ENCODE results near the gene CLMN. TPM values are rescaled to one million over a fixed set of nuclear protein-coding genes. Genes with fewer than 3 reads are reported as not detected.

The CLMN gene
- total RNA-seq, 5 donors from 2014 or later (not counting 1 experiment from before 2014, with no cell fraction given): 0.68 to 2.2 (median 0.99) TPM

DNA sequence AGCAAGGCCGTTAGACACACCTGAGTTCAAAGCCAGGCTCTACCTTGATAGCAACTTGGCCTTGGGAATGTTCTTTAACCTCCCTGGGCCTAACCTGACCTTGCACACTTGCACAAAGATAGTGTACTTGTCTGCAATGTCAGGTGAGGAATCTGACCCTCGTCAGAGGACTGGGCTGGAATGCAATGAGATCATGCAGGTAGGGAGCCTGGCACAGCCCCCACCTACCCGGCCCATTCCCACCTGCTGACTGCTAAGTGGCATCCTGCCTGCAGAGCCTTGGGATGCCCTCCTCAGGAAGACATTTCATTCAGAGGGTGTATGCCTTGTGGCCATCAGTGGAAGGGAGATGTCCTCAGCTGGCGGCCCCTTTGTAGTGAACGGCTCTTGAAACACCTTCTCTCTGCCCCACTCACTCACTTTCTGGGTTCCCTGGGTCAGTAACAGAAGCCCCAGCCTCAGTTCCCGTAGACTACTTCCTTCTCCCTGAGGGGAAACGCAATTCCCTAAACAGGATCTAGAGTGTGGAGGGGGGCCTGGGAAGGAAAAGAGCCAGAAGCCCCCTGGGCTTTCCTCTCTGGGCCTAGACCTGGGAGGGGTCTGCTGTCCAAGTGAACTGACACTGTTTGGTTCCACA, 94.3 kb downstream of the CLMN start:
- H3K36me3 ChIP-seq (ENCODE audit: control insufficient read depth in 2 of 2, extremely low read depth in 1 of 2, insufficient read depth in 1 of 2, low read length in 1 of 2): no peaks in the 10 kb centered on the region
- H3K36me3 Mint-ChIP-seq: no peaks in the 10 kb centered on the region
- no CpG with 5 or more reads among the region's 7 CpGs for WGBS (ENCODE audit: insufficient coverage)
- no peak overlapping the region for H3K4me3 Mint-ChIP-seq
- H3K4me1 ChIP-seq (ENCODE audit: control insufficient read depth in 1 of 2, extremely low read depth in 1 of 2, insufficient read depth in 2 of 2, low read length in 2 of 2): no peaks in the 10 kb centered on the region
- no peak for DNase-seq
- no peak overlapping the region for H3K27ac Mint-ChIP-seq
- H3K9me3 ChIP-seq: no peaks in the 10 kb centered on the region
- no peak overlapping the region for H3K4me3 ChIP-seq (ENCODE audit: control insufficient read depth in 1 of 2, extremely low read depth in 1 of 2, low read length in 1 of 2)
- peaks cover 0 to 21% of the 10 kb centered on the region in 2 experiments for H3K27me3 ChIP-seq (replicated peaks in 1 of 2; ENCODE audit: control insufficient read depth in 2 of 2, extremely low read depth in 1 of 2, insufficient read depth in 2 of 2, low read length in 1 of 2)
- no peak for ATAC-seq (replicated peaks in 1 of 4)
- H3K4me1 Mint-ChIP-seq: no peaks in the 10 kb centered on the region
- ChIA-PET POLR2A (no interaction called here), CTCF (no interaction called here)
- H3K27me3 Mint-ChIP-seq: no peaks in the 10 kb centered on the region
- H3K9me3 Mint-ChIP-seq: no peaks in the 10 kb centered on the region
- no peak overlapping the region for H3K27ac ChIP-seq (ENCODE audit: low read length)

DNA sequence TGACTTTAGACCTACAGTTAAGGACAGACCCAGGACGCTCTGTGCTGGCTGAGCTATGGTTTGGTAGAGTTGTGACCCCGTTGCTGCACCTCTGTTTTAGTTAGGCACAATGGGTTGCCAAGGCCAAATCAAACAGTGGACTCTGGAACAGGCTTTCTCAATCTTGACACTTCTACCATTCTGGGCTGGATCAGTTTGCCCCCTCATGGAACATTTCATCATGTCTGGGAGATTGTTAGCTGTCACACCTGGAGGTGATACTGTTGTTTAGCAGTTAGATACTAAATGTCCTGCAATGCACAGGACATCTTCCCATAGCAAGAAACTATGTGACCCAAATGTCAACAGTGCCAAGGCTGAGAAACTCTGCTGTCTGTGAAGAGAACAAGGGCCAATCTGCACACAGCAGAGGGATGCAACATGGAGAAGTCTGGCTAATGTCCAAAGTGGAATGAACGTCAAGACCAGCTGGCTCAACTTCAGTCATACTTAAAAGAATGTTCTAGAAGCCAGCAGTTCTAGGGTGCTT, 96.8 kb downstream of the CLMN start:
- ATAC-seq (replicated peaks in 1 of 4): no peak
- Mint-ChIP-seq H3K4me1 (no peaks in the 10 kb centered on the region), H3K36me3 (no peaks in the 10 kb centered on the region), H3K9me3 (no peaks in the 10 kb centered on the region), H3K27ac (no peak overlapping the region), H3K4me3 (no peak overlapping the region), H3K27me3 (no peaks in the 10 kb centered on the region)
- H3K27me3 ChIP-seq (replicated peaks in 1 of 2; ENCODE audit: control insufficient read depth in 2 of 2, extremely low read depth in 1 of 2, insufficient read depth in 2 of 2, low read length in 1 of 2): peaks cover 0 to 20% of the 10 kb centered on the region in 2 experiments
- no peaks in the 10 kb centered on the region for H3K9me3 ChIP-seq
- no peak for DNase-seq
- CTCF ChIA-PET: no interaction called here
- H3K4me1 ChIP-seq (ENCODE audit: control insufficient read depth in 1 of 2, extremely low read depth in 1 of 2, insufficient read depth in 2 of 2, low read length in 2 of 2): no peaks in the 10 kb centered on the region
- 72% methylated on average over 2 of the region's 3 CpGs for WGBS (ENCODE audit: insufficient coverage)
- H3K4me3 ChIP-seq (ENCODE audit: control insufficient read depth in 1 of 2, extremely low read depth in 1 of 2, low read length in 1 of 2): no peak overlapping the region
- H3K36me3 ChIP-seq (ENCODE audit: control insufficient read depth in 2 of 2, extremely low read depth in 1 of 2, insufficient read depth in 1 of 2, low read length in 1 of 2): no peaks in the 10 kb centered on the region
- no peak overlapping the region for H3K27ac ChIP-seq (ENCODE audit: low read length)
- POLR2A ChIA-PET: no interaction called here

DNA sequence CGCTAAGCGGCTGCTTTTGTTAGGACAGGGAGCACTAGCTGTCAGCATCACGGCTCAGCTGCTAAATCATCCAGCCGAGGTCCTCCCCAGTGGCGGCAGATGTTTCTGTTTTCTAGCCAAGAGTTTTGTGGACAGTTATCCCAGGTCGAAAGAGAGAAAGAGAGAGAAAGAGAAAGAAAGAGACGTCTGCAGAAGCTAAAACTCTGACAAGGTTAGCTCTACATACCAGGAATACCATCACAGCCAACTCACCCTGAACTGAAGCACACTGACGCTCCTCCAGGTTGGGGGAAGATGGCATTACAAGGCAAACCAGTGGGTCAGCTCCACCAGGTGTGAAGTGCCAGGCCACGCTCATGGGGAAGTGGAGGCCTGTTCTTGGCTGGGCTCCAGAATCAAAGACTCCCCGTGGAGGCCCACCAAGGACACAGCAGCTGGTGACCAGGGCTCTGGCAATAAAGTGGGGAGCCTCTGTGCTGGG, 97.5 kb downstream of the CLMN start:
- POLR2A ChIA-PET: no interaction called here
- Histone ChIP-seq H3K9me3 (no peaks in the 10 kb centered on the region), H3K4me3 (ENCODE audit: control insufficient read depth in 1 of 2, extremely low read depth in 1 of 2, low read length in 1 of 2) (no peak overlapping the region), H3K36me3 (ENCODE audit: control insufficient read depth in 2 of 2, extremely low read depth in 1 of 2, insufficient read depth in 1 of 2, low read length in 1 of 2) (no peaks in the 10 kb centered on the region), H3K27ac (ENCODE audit: low read length) (no peak overlapping the region), H3K27me3 (replicated peaks in 1 of 2; ENCODE audit: control insufficient read depth in 2 of 2, extremely low read depth in 1 of 2, insufficient read depth in 2 of 2, low read length in 1 of 2) (peaks cover 0 to 17% of the 10 kb centered on the region in 2 experiments), H3K4me1 (ENCODE audit: control insufficient read depth in 1 of 2, extremely low read depth in 1 of 2, insufficient read depth in 2 of 2, low read length in 2 of 2) (no peaks in the 10 kb centered on the region)
- 74% methylated on average over 7 of the region's 10 CpGs for WGBS (ENCODE audit: insufficient coverage)
- Mint-ChIP-seq H3K27ac (no peak overlapping the region), H3K9me3 (no peaks in the 10 kb centered on the region), H3K27me3 (no peaks in the 10 kb centered on the region), H3K4me1 (no peaks in the 10 kb centered on the region), H3K36me3 (no peaks in the 10 kb centered on the region), H3K4me3 (no peak overlapping the region)
- CTCF ChIA-PET: no interaction called here
- no peak for ATAC-seq (replicated peaks in 1 of 4)
- no peak for DNase-seq

DNA sequence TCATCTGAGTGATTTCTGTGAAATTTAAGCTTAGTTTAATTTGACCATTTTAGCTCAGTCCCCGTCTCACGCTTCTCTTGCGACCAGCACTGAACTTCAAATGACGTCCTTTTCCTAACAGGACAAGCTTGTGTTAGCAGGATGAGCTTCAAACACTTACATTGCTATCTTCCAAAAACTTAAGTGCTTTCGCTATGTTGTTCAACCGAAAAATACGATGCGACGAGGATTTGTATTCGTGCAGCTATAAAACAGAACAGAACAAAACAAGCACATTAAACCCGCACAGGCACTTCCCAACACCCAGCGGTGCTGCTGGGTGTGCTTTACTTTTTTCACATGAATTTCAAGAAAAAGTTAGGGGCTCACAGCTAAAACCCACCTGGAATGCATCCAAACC, 98.2 kb downstream of the CLMN start:
- CTCF ChIA-PET: no interaction called here
- no peak for ATAC-seq (replicated peaks in 1 of 4)

DNA sequence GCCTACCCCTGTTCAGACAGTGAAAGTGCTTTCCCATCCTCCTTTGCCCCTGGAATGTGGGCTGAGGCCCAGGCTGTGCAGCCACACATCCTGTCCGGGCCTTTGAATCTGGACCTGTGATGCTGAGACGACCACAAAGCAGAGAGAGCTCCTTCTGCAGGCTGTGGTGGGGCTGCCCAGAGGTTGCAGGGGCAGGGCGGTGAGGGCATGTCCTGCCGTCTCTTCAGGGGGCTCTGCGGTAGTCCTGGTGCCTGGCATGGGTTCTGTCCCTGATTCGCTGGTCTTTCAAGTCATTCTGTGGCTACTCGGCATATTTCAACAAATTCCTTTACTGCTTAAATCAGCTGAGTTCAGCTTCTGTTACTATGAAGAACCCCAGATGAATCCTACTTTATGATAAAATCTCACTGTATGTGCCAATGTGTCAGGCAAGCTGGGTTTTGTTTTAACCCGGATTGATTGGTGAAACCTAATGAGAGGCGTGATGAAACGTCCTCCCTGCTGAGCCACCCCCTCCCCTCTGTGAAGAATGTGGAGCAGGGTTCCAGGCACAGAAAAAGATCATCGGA, 99.0 kb downstream of the CLMN start:
- no peaks in the 10 kb centered on the region for H3K4me1 Mint-ChIP-seq
- no peaks in the 10 kb centered on the region for H3K4me1 ChIP-seq (ENCODE audit: control insufficient read depth in 1 of 2, extremely low read depth in 1 of 2, insufficient read depth in 2 of 2, low read length in 2 of 2)
- H3K27me3 Mint-ChIP-seq: peaks cover 0 to 6% of the 10 kb centered on the region in 2 donors
- DNase-seq (no peak), ATAC-seq (replicated peaks in 1 of 4) (no peak)
- H3K9me3 ChIP-seq: no peaks in the 10 kb centered on the region
- H3K27ac ChIP-seq (ENCODE audit: low read length): no peak overlapping the region
- no peak overlapping the region for H3K4me3 ChIP-seq (ENCODE audit: control insufficient read depth in 1 of 2, extremely low read depth in 1 of 2, low read length in 1 of 2)
- POLR2A ChIA-PET: interaction anchor here in 1 of 2 donors (0.6 kb wide), 1 partner anchor 848 kb away, joined by 4 read pairs; no protein-coding TSS in a partner anchor
- no peaks in the 10 kb centered on the region for H3K36me3 Mint-ChIP-seq
- CTCF ChIA-PET: no interaction called here
- H3K36me3 ChIP-seq (ENCODE audit: control insufficient read depth in 2 of 2, extremely low read depth in 1 of 2, insufficient read depth in 1 of 2, low read length in 1 of 2): no peaks in the 10 kb centered on the region
- no peak overlapping the region for H3K4me3 Mint-ChIP-seq
- H3K27me3 ChIP-seq (replicated peaks in 1 of 2; ENCODE audit: control insufficient read depth in 2 of 2, extremely low read depth in 1 of 2, insufficient read depth in 2 of 2, low read length in 1 of 2): peaks cover 0 to 8% of the 10 kb centered on the region in 2 experiments
- no peak overlapping the region for H3K27ac Mint-ChIP-seq
- 74% methylated on average over 8 of the region's 11 CpGs for WGBS (ENCODE audit: insufficient coverage)
- no peaks in the 10 kb centered on the region for H3K9me3 Mint-ChIP-seq

More for the DNA sequence above, 98.2 kb downstream of the CLMN start:
- Histone ChIP-seq H3K27me3 (replicated peaks in 1 of 2; ENCODE audit: control insufficient read depth in 2 of 2, extremely low read depth in 1 of 2, insufficient read depth in 2 of 2, low read length in 1 of 2) (peaks cover 0 to 10% of the 10 kb centered on the region in 2 experiments), H3K9me3 (no peaks in the 10 kb centered on the region), H3K27ac (ENCODE audit: low read length) (no peak overlapping the region), H3K4me3 (ENCODE audit: control insufficient read depth in 1 of 2, extremely low read depth in 1 of 2, low read length in 1 of 2) (no peak overlapping the region), H3K36me3 (ENCODE audit: control insufficient read depth in 2 of 2, extremely low read depth in 1 of 2, insufficient read depth in 1 of 2, low read length in 1 of 2) (no peaks in the 10 kb centered on the region), H3K4me1 (ENCODE audit: control insufficient read depth in 1 of 2, extremely low read depth in 1 of 2, insufficient read depth in 2 of 2, low read length in 2 of 2) (no peaks in the 10 kb centered on the region)
- 95% methylated on average over 11 of the region's 12 CpGs for WGBS (ENCODE audit: insufficient coverage)
- H3K27ac Mint-ChIP-seq: no peak overlapping the region
- POLR2A ChIA-PET: no interaction called here
- no peaks in the 10 kb centered on the region for H3K36me3 Mint-ChIP-seq
- H3K9me3 Mint-ChIP-seq: no peaks in the 10 kb centered on the region
- H3K4me3 Mint-ChIP-seq: no peak overlapping the region
- H3K4me1 Mint-ChIP-seq: no peaks in the 10 kb centered on the region
- no peak for DNase-seq
- H3K27me3 Mint-ChIP-seq: no peaks in the 10 kb centered on the region

DNA sequence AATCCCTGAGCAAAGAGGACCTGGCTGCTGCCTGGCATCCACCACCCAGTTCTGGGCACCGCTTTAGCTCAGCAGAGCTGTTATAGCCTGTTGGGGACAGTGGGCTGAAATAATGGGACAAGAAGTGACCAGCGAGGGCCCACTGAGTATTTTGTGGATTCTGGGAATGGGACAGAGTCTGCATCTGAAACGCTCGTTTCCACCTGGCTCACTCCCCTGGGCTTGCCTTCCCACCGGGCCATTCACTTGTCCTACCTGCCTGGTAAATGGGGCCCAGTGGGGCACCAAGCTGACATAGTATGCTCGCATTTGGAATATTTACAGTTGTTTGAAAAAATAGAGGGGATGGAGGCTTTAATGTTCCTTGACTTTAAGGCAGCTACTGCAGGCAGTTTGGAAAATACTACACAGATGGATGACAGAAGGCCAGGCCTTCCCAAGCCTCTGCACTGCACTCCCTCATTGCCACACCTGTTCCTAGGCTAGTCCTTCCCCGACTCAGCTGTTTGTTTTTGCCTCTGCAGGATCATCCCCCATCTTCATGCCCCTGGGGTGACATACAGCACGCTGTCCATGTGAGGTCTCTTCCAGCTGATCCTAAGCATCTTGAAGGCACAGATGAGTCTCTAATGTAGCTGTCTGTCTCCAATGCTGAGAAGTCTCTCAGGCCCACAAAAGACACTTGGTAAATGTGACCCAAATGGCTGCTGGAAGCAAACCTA, 101.1 kb downstream of the CLMN start:
- Histone ChIP-seq H3K36me3 (ENCODE audit: control insufficient read depth in 2 of 2, extremely low read depth in 1 of 2, insufficient read depth in 1 of 2, low read length in 1 of 2) (no peaks in the 10 kb centered on the region), H3K9me3 (no peaks in the 10 kb centered on the region), H3K4me3 (ENCODE audit: control insufficient read depth in 1 of 2, extremely low read depth in 1 of 2, low read length in 1 of 2) (no peak overlapping the region), H3K4me1 (ENCODE audit: control insufficient read depth in 1 of 2, extremely low read depth in 1 of 2, insufficient read depth in 2 of 2, low read length in 2 of 2) (no peaks in the 10 kb centered on the region), H3K27me3 (replicated peaks in 1 of 2; ENCODE audit: control insufficient read depth in 2 of 2, extremely low read depth in 1 of 2, insufficient read depth in 2 of 2, low read length in 1 of 2) (peaks cover 0 to 6% of the 10 kb centered on the region in 2 experiments), H3K27ac (ENCODE audit: low read length) (no peak overlapping the region)
- no peaks in the 10 kb centered on the region for H3K4me1 Mint-ChIP-seq
- peaks cover 0 to 6% of the 10 kb centered on the region in 2 donors for H3K27me3 Mint-ChIP-seq
- ATAC-seq (replicated peaks in 1 of 4) (no peak), DNase-seq (no peak)
- ChIA-PET POLR2A (no interaction called here), CTCF (no interaction called here)
- no peak overlapping the region for H3K4me3 Mint-ChIP-seq
- no peaks in the 10 kb centered on the region for H3K9me3 Mint-ChIP-seq
- H3K27ac Mint-ChIP-seq: no peak overlapping the region
- H3K36me3 Mint-ChIP-seq: no peaks in the 10 kb centered on the region
- 78% methylated on average over 6 of the region's 8 CpGs for WGBS (ENCODE audit: insufficient coverage)

Data from T-cell (primary cell).